IMR-90 (cell line): ENCODE results near the gene ARHGEF10L. TPM values are rescaled to one million over a fixed set of nuclear protein-coding genes. Genes with fewer than 3 reads are reported as not detected.

Experiments
- ATAC-seq: fragments of 200-7000 bp; cut with Tn5 transposase; 2 replicates; pipeline ENCODE4 v1.9.1; 2020; ENCODE audit warnings: low read depth, mild to moderate bottlenecking, moderate library complexity
- BruUV-seq: library from RNA; stranded (reverse); fragments of 400-500 nt; replicated peaks from 2 replicates; lab custom pipeline; 2021; lab: Mats Ljungman, UMichigan
- CTCF ChIA-PET: fragments of 300-600 bp; formaldehyde crosslinking; extraction: SDS; loops from one replicate; lab custom pipeline; 2021; ENCODE audit warnings: antibody characterized with exemption; lab: Yijun Ruan, JAX
- POLR2A ChIA-PET: fragments of 300-600 bp; sonication (Branson Sonifier 250); formaldehyde crosslinking; loops from one replicate; lab custom pipeline; 2022; ENCODE audit warnings: antibody characterized with exemption; ENCODE audit not compliant: unreplicated experiment; lab: Charles Lee
- DNase-seq: peaks from one replicate; pipeline ENCODE4 v3.0.0; 2013
- H2AFZ ChIP-seq: replicated peaks from 2 replicates; pipeline ENCODE3; 2013; ENCODE audit warnings: low read length, mild to moderate bottlenecking; ENCODE audit not compliant: poor library complexity
- H2AK5ac ChIP-seq: 2 replicates; pipeline ENCODE4 v1.6.1; 2013; ENCODE audit warnings: low read depth, low read length, inconsistent platforms
- H2AK9ac ChIP-seq: replicated peaks from 2 replicates; pipeline ENCODE3; 2013; ENCODE audit warnings: mild to moderate bottlenecking, low read depth, low read length, moderate library complexity; ENCODE audit not compliant: poor library complexity
- H2BK120ac ChIP-seq: 2 replicates; pipeline ENCODE4 v1.6.1; 2013; ENCODE audit warnings: low read depth, low read length, inconsistent platforms
- H2BK15ac ChIP-seq: 3 replicates; pipeline ENCODE4 v1.6.1; 2013; ENCODE audit warnings: low read depth, low read length, inconsistent platforms
- H2BK20ac ChIP-seq: 2 replicates; pipeline ENCODE4 v1.6.1; 2013; ENCODE audit warnings: low read depth, mild to moderate bottlenecking, inconsistent platforms, low read length, moderate library complexity
- H2BK5ac ChIP-seq: 2 replicates; pipeline ENCODE4 v1.6.1; 2013; ENCODE audit warnings: mild to moderate bottlenecking, low read depth, low read length, inconsistent platforms; ENCODE audit not compliant: poor library complexity, severe bottlenecking
- H3K14ac ChIP-seq: replicated peaks from 2 replicates; pipeline ENCODE4 v1.6.1; 2013; ENCODE audit warnings: low read depth, low read length, inconsistent platforms
- H3K18ac ChIP-seq: 2 replicates; pipeline ENCODE4 v1.6.1; 2013; ENCODE audit warnings: low read depth, low read length, control low read depth
- H3K23ac ChIP-seq: 2 replicates; pipeline ENCODE4 v1.6.1; 2013; ENCODE audit warnings: low read depth, low read length, inconsistent platforms
- H3K27ac ChIP-seq: 2 replicates; pipeline ENCODE4 v1.5.1; 2013; ENCODE audit warnings: mild to moderate bottlenecking, control low read depth, low read length; ENCODE audit not compliant: insufficient read depth
- H3K27me3 ChIP-seq: 2 replicates; pipeline ENCODE4 v1.6.1; 2013; ENCODE audit warnings: low read length; ENCODE audit not compliant: control insufficient read depth, insufficient read depth
- H3K36me3 ChIP-seq: 2 replicates; pipeline ENCODE4 v1.6.1; 2013; ENCODE audit warnings: low read length, mixed read lengths; ENCODE audit not compliant: control insufficient read depth, insufficient read depth
- H3K4ac ChIP-seq: 2 replicates; pipeline ENCODE4 v1.6.1; 2013; ENCODE audit warnings: low read depth, low read length, inconsistent platforms
- H3K4me1 ChIP-seq: 2 replicates; pipeline ENCODE4 v1.6.1; 2013; ENCODE audit warnings: low read length, mixed read lengths; ENCODE audit not compliant: control insufficient read depth, insufficient read depth
- H3K4me2 ChIP-seq: 2 replicates; pipeline ENCODE4 v1.6.1; 2013; ENCODE audit warnings: low read depth, mild to moderate bottlenecking, control low read depth, low read length, moderate library complexity
- H3K4me3 ChIP-seq: 2 replicates; pipeline ENCODE4 v1.5.1; 2013; ENCODE audit warnings: low read depth, mild to moderate bottlenecking, control low read depth, low read length, moderate library complexity; ENCODE audit not compliant: insufficient read depth
- H3K56ac ChIP-seq: 2 replicates; pipeline ENCODE4 v1.6.1; 2013; ENCODE audit warnings: low read length, inconsistent platforms; ENCODE audit not compliant: insufficient read depth; ENCODE audit errors: extremely low read depth
- H3K79me1 ChIP-seq, 2 experiments: 2 replicates each; pipeline ENCODE4 v1.6.1; 2013; ENCODE audit warnings: low read length in 2 of 2, inconsistent platforms in 1 of 2, low read depth in 1 of 2
- H3K9ac ChIP-seq: 2 replicates; pipeline ENCODE4 v1.6.1; 2013; ENCODE audit warnings: low read depth, low read length, control low read depth
- H3K9me1 ChIP-seq: 2 replicates; pipeline ENCODE4 v1.6.1; 2013; ENCODE audit warnings: low read length, inconsistent platforms; ENCODE audit not compliant: insufficient read depth
- H3K9me3 ChIP-seq: 2 replicates; pipeline ENCODE4 v1.6.1; 2013; ENCODE audit warnings: low read length; ENCODE audit not compliant: control insufficient read depth, insufficient read depth
- H4K20me1 ChIP-seq: 2 replicates; pipeline ENCODE4 v1.6.1; 2013; ENCODE audit warnings: low read length, inconsistent platforms; ENCODE audit not compliant: insufficient read depth
- H4K5ac ChIP-seq: 2 replicates; pipeline ENCODE4 v1.6.1; 2013; ENCODE audit warnings: mild to moderate bottlenecking, low read depth, low read length, control low read depth
- H4K8ac ChIP-seq, 2 experiments: 2 replicates each; pipeline ENCODE4 v1.6.1; 2013; ENCODE audit warnings: low read depth in 2 of 2, low read length in 2 of 2, control low read depth in 1 of 2, inconsistent platforms in 1 of 2
- H4K91ac ChIP-seq: 2 replicates; pipeline ENCODE4 v1.6.1; 2013; ENCODE audit warnings: low read depth, low read length, inconsistent platforms; ENCODE audit not compliant: insufficient read depth
- BHLHE40 ChIP-seq: fragments of 150-350 bp; IDR thresholded peaks from 2 replicates; pipeline ENCODE4 v1.6.1; 2016; ENCODE audit warnings: mild to moderate bottlenecking, low read depth, low read length
- CEBPB ChIP-seq: IDR thresholded peaks from 2 replicates; pipeline ENCODE4 v1.6.1; 2012; ENCODE audit warnings: low read depth, low read length, improper control_type of control experiment
- CHD1 ChIP-seq: IDR thresholded peaks from 2 replicates; pipeline ENCODE4 v1.6.1; 2012; ENCODE audit warnings: low read depth, low read length, improper control_type of control experiment
- CTCF ChIP-seq: conservative IDR thresholded peaks from 2 replicates; pipeline ENCODE4 v1.5.1; 2012; ENCODE audit warnings: mild to moderate bottlenecking, low read depth, low read length, improper control_type of control experiment
- ELK1 ChIP-seq: fragments of 150-350 bp; IDR thresholded peaks from 2 replicates; pipeline ENCODE4 v1.6.1; 2016; ENCODE audit warnings: low read depth, mild to moderate bottlenecking, low read length, moderate library complexity, borderline replicate concordance
- FOS ChIP-seq: fragments of 150-350 bp; IDR thresholded peaks from 2 replicates; pipeline ENCODE4 v1.6.1; 2016; ENCODE audit warnings: low read depth, low read length
- MXI1 ChIP-seq: IDR thresholded peaks from 2 replicates; pipeline ENCODE4 v1.6.1; 2012; ENCODE audit warnings: low read depth, mild to moderate bottlenecking, low read length, moderate library complexity, borderline replicate concordance
- NFE2L2 ChIP-seq: fragments of 150-350 bp; IDR thresholded peaks from 2 replicates; pipeline ENCODE4 v1.6.1; 2016; ENCODE audit warnings: low read depth, mild to moderate bottlenecking, low read length
- POLR2A ChIP-seq: IDR thresholded peaks from 2 replicates; pipeline ENCODE4 v1.6.1; 2012; ENCODE audit warnings: mild to moderate bottlenecking, low read depth, low read length
- RAD21 ChIP-seq: IDR thresholded peaks from 2 replicates; pipeline ENCODE4 v1.6.1; 2012; ENCODE audit warnings: low read length, improper control_type of control experiment
- RCOR1 ChIP-seq: IDR thresholded peaks from 2 replicates; pipeline ENCODE4 v1.6.1; 2012; ENCODE audit warnings: mild to moderate bottlenecking, low read length, improper control_type of control experiment; ENCODE audit not compliant: insufficient replicate concordance
- RFX5 ChIP-seq: IDR thresholded peaks from 2 replicates; pipeline ENCODE4 v1.8.0; 2012; ENCODE audit warnings: low read depth, mild to moderate bottlenecking, low read length, moderate library complexity
- SMC3 ChIP-seq: fragments of 150-350 bp; IDR thresholded peaks from 2 replicates; pipeline ENCODE4 v1.6.1; 2016; ENCODE audit warnings: low read depth, mild to moderate bottlenecking, antibody characterized with exemption, low read length, moderate library complexity
- USF2 ChIP-seq: fragments of 150-350 bp; IDR thresholded peaks from 2 replicates; pipeline ENCODE4 v1.6.1; 2017; ENCODE audit warnings: mild to moderate bottlenecking, antibody characterized with exemption, low read length, low read depth
- WGBS, 2 experiments: methylation state at CpG; one replicate each; pipeline versions ENCODE4 v1.1.5 to v1.1.7; 2013; ENCODE audit warnings: missing lambda C conversion rate in 2 of 2; ENCODE audit not compliant: insufficient read length in 1 of 2; ENCODE audit errors: extremely low coverage in 2 of 2; 5-methylcytosine and 5-hydroxymethylcytosine counted together
- dilution Hi-C: fragments of 300-500 bp; cut with HindIII; formaldehyde crosslinking; loops from one replicate; pipeline ENCODE4 v1.14.3; 2018; ENCODE audit warnings: low sequenced_read_pairs; ENCODE audit not compliant: unreplicated experiment
- in situ Hi-C: fragments of 300-500 bp; cut with MboI; formaldehyde crosslinking; loops from 3 replicates; pipeline ENCODE4 v1.14.3; 2019; ENCODE audit warnings: low sequenced_read_pairs, inconsistent platforms, mixed read lengths
- intact Hi-C: fragments of 100-400 bp; cut with micrococcal nuclease; formaldehyde crosslinking; loops from 2 replicates; pipeline ENCODE4 v1.10.0; 2022
- polyA plus RNA-seq, 3 experiments: library from polyadenylated mRNA; depleted of rRNA; stranded (reverse); fragments of >200 nt; gene quantifications; 2 replicates each; pipeline ENCODE4 v1.2.3, GENCODE V29; 2012; ENCODE audit warnings: low replicate concordance in 1 of 3
- total RNA-seq: library from RNA; depleted of rRNA; stranded (reverse); fragments of >200 nt; gene quantifications from 2 replicates; pipeline ENCODE4 v1.2.3, GENCODE V29; 2012

ARHGEF10L gene
- total and polyA plus RNA-seq, 2 of the 4 experiments (the other 2 are of a cell fraction): 4.8 to 12.4 TPM

GRCh38 chr1:17663646-17664045, 124.1 kb downstream of the ARHGEF10L start:
- Histone ChIP-seq H2BK20ac (no peak overlapping the region), H3K56ac (no peak overlapping the region), H2BK15ac (no peak overlapping the region), H4K91ac (no peak overlapping the region), H3K14ac (no peak overlapping the region), H3K36me3 (peaks cover 18% of the 10 kb centered on the region), H2BK120ac (no peak overlapping the region), H3K18ac (no peak overlapping the region), H3K4me1 (no peaks in the 10 kb centered on the region), H3K9me1 (no peaks in the 10 kb centered on the region), H4K8ac (no peak overlapping the region), H2AK5ac (no peak overlapping the region), H2AK9ac (no peak overlapping the region), H4K20me1 (0 out of 2 replicates have a peak, but pooled peaks cover 4% of the 10 kb centered on the region), H2BK5ac (no peak overlapping the region), H3K4me3 (no peak overlapping the region), H3K79me1 (no peaks in the 10 kb centered on the region; a peak in 1 of 4 replicates), H3K9ac (no peak overlapping the region), H3K23ac (no peak overlapping the region), H3K27me3 (no peaks in the 10 kb centered on the region), H2AFZ (no peak overlapping the region), H3K4me2 (no peak overlapping the region), H3K9me3 (no peaks in the 10 kb centered on the region), H3K4ac (no peak overlapping the region), H4K5ac (no peak overlapping the region), H3K27ac (no peak overlapping the region)
- no peak for DNase-seq
- dilution Hi-C loops (no loop called here), in situ Hi-C loops (loop anchor here (5.0 kb wide), 1 partner anchor 159 kb away; no protein-coding TSS in a partner anchor), intact Hi-C loops (no loop called here)
- BruUV-seq: no TSS peak
- WGBS, 2 experiments: 83% methylated on average over 1 of the region's 5 CpGs; no CpG with 5 or more reads in 1 of the 2 experiments
- CTCF ChIA-PET: interaction anchor here (1.0 kb wide), 1 partner anchor 33 kb away, joined by 3 read pairs; no protein-coding TSS in a partner anchor
- TF ChIP-seq RCOR1 (no peak), RFX5 (no peak), POLR2A (no peak), NFE2L2 (no peak), SMC3 (no peak), BHLHE40 (no peak), CHD1 (no peak), CEBPB (no peak), MXI1 (no peak), FOS (no peak), USF2 (no peak), CTCF (no peak), ELK1 (no peak), RAD21 (no peak)
- POLR2A ChIA-PET: no interaction called here
- ATAC-seq: no peak
